G401 (cell line): ENCODE measurements around the gene MAGEB10. TPM values are rescaled to one million over a fixed set of nuclear protein-coding genes. Genes with fewer than 3 reads are reported as not detected.
"Not testable (repeated sequence)": the region's sequence is repeated elsewhere in the genome, so short reads cannot be mapped to it uniquely, and the experiment has no call there.

Experiments
- DNase-seq: peaks from one replicate; pipeline ENCODE4 v3.0.0-alpha.2; 2015; ENCODE audit warnings: low spot score
- in situ Hi-C: cut with HindIII; loops from 2 replicates; pipeline ENCODE4 v1.10.0; 2016; ENCODE audit warnings: low sequenced_read_pairs, mixed read lengths
- total RNA-seq: library from RNA; depleted of rRNA; stranded (reverse); fragments of >200 nt; shearing (Covaris generic); gene quantifications from 2 replicates; pipeline ENCODE4 v1.2.3, GENCODE V29; 2014; rRNA removed

MAGEB10 gene, protein sequence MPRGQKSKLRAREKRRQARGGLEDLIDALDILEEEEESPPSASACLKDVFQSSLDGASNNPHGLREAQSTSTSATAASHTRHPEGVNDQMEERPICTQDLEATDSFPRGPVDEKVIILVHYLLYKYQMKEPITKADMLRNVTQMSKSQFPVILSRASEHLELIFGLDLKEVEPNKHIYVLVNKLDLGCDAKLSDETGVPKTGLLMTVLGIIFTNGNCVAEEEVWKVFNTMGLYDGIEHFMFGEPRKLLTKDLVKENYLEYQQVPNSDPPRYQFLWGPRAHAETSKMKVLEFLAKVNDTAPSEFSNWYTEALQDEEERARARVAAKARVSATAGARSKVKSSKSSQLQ
- not detected in 2 replicates for total RNA-seq

- in situ Hi-C loops: no loop called here
- no peak for DNase-seq
These were observed at the start of gene MAGEB10 for GRCh38 chrX:27807690-27808089. Gene MAGEB10 (plus strand): TSS chrX:27807990. CDS start chrX:27821307, 13,317 bp downstream.

- in situ Hi-C loops: no loop called here
- no peak for DNase-seq
These were observed 42.1 kb upstream of the MAGEB10 start for GRCh38 chrX:27765718-27766117.

DNA sequence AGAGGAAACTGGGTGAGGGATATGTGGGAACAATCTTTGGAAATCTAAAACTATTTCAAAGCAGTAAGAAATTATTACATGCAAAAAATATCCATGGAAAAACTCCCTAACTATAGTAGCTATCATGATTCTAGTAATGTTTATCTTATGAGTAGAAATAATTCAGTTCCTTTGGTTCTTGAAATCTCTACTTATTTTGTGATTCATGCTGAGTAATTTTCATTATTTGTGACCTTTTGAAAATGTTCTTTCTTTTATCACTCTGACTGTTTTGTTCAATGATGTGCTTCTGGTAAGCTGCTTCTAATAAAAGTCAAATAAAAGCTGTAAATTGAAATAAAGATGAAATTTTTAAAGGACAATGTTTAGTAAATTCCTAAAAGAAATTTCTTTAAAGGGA lies 40.4 kb upstream of the MAGEB10 start:
- in situ Hi-C loops: no loop called here
- DNase-seq: no peak

- in situ Hi-C loops: no loop called here
These were observed 31.8 kb upstream of the MAGEB10 start for GRCh38 chrX:27775984-27776383.

GRCh38 chrX:27796640-27797257 lies 11.0 kb upstream of the MAGEB10 start:
- in situ Hi-C loops: no loop called here
- DNase-seq: no peak

More at GRCh38 chrX:27775984-27776383, 31.8 kb upstream of the MAGEB10 start:
- DNase-seq: no peak

DNA sequence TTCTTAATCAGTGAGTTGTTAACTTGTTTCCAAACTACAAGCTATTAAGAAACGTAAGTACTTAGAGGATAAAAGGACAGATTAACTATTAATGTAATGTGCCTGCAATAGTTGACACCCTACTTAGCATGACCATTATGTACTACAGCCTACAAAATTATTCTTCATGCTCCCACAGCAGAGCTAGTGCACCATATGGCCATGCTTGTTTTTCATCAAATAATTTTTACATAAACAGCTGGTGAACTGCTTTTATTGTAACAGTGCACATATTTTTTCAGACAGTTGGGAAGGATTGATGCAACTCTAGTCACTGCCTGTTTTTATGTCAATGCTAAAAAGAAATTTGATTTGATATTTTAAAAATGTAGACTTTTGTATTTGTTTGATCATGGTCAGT lies 10.2 kb upstream of the MAGEB10 start:
- in situ Hi-C loops: no loop called here

DNA sequence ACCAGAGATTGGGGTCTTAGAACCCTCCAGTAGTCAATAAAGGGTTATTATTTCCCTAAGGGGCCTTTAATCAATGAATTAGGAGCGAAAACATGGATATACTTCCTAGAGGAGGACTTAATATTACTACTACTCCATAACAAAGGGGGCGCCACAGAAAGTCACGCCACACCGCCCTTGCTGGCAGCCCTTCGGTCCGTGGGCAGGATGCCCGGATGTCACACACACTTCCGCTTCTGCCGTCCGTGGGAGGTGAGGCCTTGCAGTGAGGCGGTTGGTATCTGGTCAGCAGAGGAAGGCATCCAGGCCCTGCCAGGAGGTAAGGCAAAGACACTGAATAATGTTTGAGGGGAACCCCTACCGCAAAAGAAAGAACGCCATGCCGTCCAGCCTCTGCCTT lies 436 bp downstream of the MAGEB10 start:
- no peak for DNase-seq
- in situ Hi-C loops: no loop called here

More for the DNA sequence above, 10.2 kb upstream of the MAGEB10 start:
- no peak for DNase-seq

DNA sequence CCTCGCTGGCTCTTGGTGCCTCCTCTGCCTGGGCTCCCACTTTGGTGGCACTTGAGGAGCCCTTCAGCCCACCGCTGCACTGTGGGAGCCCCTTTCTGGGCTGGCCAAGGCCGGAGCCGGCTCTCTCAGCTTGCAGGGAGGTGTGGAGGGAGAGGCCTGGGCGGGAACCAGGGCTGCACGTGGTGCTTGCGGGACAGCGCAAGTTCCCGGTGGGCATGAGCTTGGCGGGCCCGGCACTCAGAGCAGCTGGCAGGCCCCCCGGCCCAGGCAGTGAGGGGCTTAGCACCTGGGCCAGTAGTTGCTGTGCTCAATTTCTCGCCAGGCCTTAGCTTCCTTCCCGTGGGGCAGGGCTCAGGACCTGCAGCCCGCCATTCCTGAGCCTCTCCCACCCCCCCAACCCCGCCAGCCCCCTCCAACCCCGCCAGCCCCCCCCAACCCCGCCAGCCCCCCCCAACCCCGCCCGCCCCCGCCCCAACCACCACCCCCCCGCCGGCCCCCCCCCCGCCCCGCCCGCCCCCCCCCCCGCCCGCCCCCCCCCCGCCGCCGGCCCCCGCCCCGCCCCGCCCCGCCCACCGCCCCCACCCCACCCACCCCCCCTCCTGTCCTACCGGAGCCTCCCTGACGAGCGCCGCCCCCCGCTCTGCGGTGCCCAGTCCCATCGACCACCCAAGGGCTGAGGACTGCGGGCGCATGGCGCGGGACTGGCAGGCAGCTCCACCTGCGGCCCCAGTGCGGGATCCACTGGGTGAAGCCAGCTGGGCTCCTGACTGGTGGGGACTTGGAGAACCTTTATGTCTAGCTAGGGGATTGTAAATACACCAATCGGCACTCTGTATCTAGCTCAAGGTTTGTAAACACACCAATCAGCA lies 1.4 kb downstream of the MAGEB10 start:
- in situ Hi-C loops, DNase-seq: not testable (repeated sequence)

GRCh38 chrX:27815209-27815608 lies 7.4 kb downstream of the MAGEB10 start:
- in situ Hi-C loops: no loop called here
- no peak for DNase-seq

DNA sequence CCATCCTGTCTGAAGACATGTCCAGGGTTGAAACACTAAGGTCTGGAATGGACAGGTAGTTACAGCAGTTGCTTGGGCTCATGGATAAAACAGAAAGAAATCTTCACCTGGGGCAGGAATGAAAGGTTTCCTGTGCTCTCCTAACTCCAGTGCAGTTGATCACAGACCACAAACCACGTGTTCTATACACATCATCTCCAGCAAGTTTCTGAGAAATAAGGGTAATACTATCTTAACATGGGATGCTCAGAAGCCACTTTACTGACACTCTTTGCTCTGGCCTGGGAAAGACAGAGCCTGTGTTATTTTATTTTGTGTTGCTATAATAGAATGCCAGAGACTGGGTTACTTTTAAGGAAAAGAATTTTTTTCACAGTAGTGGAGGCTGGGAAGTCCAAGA lies 16.0 kb downstream of the MAGEB10 start:
- no peak for DNase-seq
- in situ Hi-C loops: no loop called here

- in situ Hi-C loops: no loop called here
- no peak for DNase-seq
These were observed 30.4 kb downstream of the MAGEB10 start for GRCh38 chrX:27838185-27838584.

DNA sequence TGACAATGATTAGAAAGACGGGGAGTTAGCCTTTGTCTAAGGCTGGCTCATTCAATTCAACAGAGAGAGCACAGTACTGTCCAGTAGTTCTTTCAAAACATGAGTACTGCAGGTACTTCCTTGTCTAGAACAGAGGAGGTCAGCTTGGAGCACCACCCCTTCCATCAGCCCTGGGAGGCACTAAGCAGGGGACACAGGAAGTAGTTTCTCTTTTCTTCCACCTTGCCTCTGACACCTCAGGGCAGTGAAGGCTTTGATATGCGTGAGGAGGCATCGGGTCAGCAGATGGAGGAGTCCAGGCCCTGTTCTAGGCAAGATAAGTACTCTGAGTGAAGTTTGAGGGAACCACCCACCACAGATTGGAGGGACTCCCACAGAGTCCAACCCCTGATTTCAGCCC lies 33.1 kb downstream of the MAGEB10 start:
- in situ Hi-C loops: no loop called here
- DNase-seq: no peak

GRCh38 chrX:27842859-27843258 lies 35.1 kb downstream of the MAGEB10 start:
- DNase-seq: no peak
- in situ Hi-C loops: no loop called here

GRCh38 chrX:27860337-27860736 lies 52.5 kb downstream of the MAGEB10 start:
- in situ Hi-C loops: no loop called here
- DNase-seq: no peak

DNA sequence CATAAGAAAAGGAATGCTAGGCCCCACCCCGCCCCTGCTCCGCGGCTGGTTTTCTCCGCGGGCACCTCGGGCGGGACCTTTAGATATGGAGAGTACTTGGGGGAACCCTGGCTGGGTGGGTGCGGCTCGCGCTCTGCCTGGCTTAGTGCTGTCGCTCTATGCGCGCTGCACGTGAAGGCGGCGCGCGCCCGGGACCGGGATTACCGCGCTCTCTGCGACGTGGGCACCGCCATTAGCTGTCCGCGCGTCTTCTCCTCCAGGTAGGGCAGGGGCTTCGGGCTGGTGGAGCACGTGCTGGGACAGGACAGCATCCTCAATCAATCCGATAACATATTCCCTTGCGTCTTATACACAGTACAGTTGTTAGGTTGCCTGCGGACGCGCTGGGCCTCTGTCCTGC lies 56.0 kb downstream of the MAGEB10 start:
- DNase-seq: no peak
- in situ Hi-C loops: no loop called here

Other genes starting within 250 kb of the MAGEB10 start
- not detected in 2 replicates for gene DCAF8L2, start 217.6 kb upstream of the MAGEB10 start, total RNA-seq
- gene DCAF8L1, start 173.5 kb downstream of the MAGEB10 start, total RNA-seq: not detected in 2 replicates